ENCODE results near the gene PLP1. TPM values are rescaled to one million over a fixed set of nuclear protein-coding genes. Genes with fewer than 3 reads are reported as not detected.

The PLP1 gene
- polyA plus RNA-seq, 1 of the 3 experiments (the other 2 are of a cell fraction): 0.90 TPM

DNA sequence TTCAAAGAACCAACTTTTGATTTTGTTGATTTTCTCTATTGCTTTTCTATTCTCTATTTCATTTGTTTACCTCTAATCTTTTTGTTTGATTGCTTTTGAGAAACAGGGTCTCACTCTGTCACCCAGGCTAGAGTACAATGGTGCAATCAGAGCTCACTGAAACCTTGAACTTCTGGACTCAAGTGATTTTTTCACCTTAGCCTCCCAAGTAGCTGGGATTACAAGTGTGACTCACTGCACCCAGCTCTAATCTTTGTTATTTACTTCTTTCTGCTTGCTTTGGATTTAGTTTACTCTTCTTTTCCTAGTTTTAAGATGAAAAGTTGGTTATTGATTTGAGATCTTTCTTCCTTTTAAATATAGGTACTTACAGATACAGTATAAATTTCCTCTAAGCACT is 29.2 kb downstream of the PLP1 start:
- no peaks in the 10 kb centered on the region for H3K9me2 ChIP-seq
- no peaks in the 10 kb centered on the region for H3K36me3 ChIP-seq (replicated peaks in 1 of 2; ENCODE audit: control insufficient read depth in 1 of 2, insufficient read depth in 2 of 2, low read length in 1 of 2)
- no peak for TF ChIP-seq ELF1 (IDR thresholded peaks at IDR 0.05)
- no peak for TF ChIP-seq SIN3A (IDR thresholded peaks at IDR 0.05; ENCODE audit: borderline replicate concordance, low read depth, low read length)
- no peak for TF ChIP-seq NRF1 (IDR thresholded peaks at IDR 0.05; ENCODE audit: low read depth, low read length)
- TF ChIP-seq MEF2A (IDR thresholded peaks at IDR 0.05; ENCODE audit: borderline replicate concordance, low read depth): no peak
- TF ChIP-seq NFIC (IDR thresholded peaks at IDR 0.05; ENCODE audit: borderline replicate concordance): no peak
- no peak for TF ChIP-seq SMC3 (IDR thresholded peaks at IDR 0.05; ENCODE audit: low read depth, low read length)
- TF ChIP-seq, protein P1, sequence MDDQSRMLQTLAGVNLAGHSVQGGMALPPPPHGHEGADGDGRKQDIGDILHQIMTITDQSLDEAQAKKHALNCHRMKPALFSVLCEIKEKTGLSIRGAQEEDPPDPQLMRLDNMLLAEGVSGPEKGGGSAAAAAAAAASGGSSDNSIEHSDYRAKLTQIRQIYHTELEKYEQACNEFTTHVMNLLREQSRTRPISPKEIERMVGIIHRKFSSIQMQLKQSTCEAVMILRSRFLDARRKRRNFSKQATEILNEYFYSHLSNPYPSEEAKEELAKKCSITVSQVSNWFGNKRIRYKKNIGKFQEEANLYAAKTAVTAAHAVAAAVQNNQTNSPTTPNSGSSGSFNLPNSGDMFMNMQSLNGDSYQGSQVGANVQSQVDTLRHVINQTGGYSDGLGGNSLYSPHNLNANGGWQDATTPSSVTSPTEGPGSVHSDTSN (IDR thresholded peaks at IDR 0.05): no peak
- TF ChIP-seq FOXJ3 (CRISPR knock-in tag; IDR thresholded peaks at IDR 0.05): no peak
- TF ChIP-seq JUND (IDR thresholded peaks at IDR 0.05): no peak
- no peak for TF ChIP-seq YY1 (IDR thresholded peaks at IDR 0.05; ENCODE audit: low read depth)
- TF ChIP-seq CHD2 (IDR thresholded peaks at IDR 0.05; ENCODE audit: low read length, partially characterized antibody): no peak
- TF ChIP-seq, protein P2, sequence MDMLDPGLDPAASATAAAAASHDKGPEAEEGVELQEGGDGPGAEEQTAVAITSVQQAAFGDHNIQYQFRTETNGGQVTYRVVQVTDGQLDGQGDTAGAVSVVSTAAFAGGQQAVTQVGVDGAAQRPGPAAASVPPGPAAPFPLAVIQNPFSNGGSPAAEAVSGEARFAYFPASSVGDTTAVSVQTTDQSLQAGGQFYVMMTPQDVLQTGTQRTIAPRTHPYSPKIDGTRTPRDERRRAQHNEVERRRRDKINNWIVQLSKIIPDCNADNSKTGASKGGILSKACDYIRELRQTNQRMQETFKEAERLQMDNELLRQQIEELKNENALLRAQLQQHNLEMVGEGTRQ (IDR thresholded peaks at IDR 0.05; ENCODE audit: borderline replicate concordance, low read depth, low read length): no peak
- TF ChIP-seq GATA2 (CRISPR knock-in tag; IDR thresholded peaks at IDR 0.05): no peak
- TF ChIP-seq FOSL2 (IDR thresholded peaks at IDR 0.05; ENCODE audit: borderline replicate concordance, low read depth): no peak
- TF ChIP-seq TEAD4 (IDR thresholded peaks at IDR 0.05; ENCODE audit: borderline replicate concordance, insufficient read depth): no peak
- TF ChIP-seq RAD21 (IDR thresholded peaks at IDR 0.05; ENCODE audit: low read length): no peak
- no peak overlapping the region for H3K27ac ChIP-seq (ENCODE audit: low read depth in 2 of 2, low read length in 1 of 2)
- DNase-seq: no peak
- CTCF ChIA-PET: interaction anchor here (3.2 kb wide), 1 partner anchor 11 kb away, joined by 13 read pairs; no protein-coding TSS in a partner anchor
- H3F3A ChIP-seq (replicated peaks; ENCODE audit: insufficient read depth): no peaks in the 10 kb centered on the region
- no peak overlapping the region for H3K9ac ChIP-seq
- H4K20me1 ChIP-seq (ENCODE audit: insufficient read depth): no peaks in the 10 kb centered on the region
- H3K4me1 ChIP-seq (ENCODE audit: control insufficient read depth in 1 of 2, insufficient read depth in 2 of 2, low read depth in 1 of 2, low read length in 1 of 2): no peaks in the 10 kb centered on the region
- H3K4me3 ChIP-seq (ENCODE audit: low read depth in 2 of 2, low read length in 1 of 2): no peak overlapping the region
- POLR2A ChIA-PET: no interaction called here
- H3K27me3 ChIP-seq (ENCODE audit: insufficient read depth): no peaks in the 10 kb centered on the region
- no peaks in the 10 kb centered on the region for H3K79me2 ChIP-seq (ENCODE audit: insufficient read depth)
- no peaks in the 10 kb centered on the region for H3K9me3 ChIP-seq
- H3K4me2 ChIP-seq: no peak overlapping the region
- H2AFZ ChIP-seq (ENCODE audit: low read depth): no peak overlapping the region

DNA sequence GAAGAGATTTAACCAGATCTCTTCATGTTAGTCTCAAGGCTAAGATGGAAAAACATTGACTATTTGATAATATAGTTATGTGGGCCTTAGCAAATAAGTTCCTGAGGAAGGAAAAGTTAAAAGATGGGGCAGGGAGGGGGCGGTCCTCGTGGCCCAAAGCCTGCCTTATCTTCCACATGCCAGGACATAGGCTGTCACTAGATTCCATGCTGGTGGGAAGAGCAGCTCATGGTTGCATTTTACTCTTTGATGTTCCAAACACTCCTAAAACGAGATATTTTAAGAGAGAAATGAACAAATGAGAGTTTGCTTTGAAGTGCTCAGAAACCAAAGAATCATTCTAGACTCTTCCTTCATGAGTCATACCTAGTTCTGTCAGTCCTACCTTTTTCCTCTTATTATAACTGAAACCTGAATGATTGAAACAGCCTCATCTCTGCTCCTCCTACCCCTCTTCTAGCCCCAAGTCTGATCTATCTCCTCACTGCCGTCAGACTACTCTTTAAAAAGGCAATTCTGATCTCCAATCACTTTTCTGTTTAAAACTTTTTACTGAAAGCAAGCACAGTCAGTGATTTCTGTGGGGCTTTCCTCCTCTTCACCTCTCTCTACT is 30.3 kb downstream of the PLP1 start:
- Histone ChIP-seq H3K4me1 (ENCODE audit: control insufficient read depth in 1 of 2, insufficient read depth in 2 of 2, low read depth in 1 of 2, low read length in 1 of 2) (no peaks in the 10 kb centered on the region), H3K9me2 (no peaks in the 10 kb centered on the region), H4K20me1 (ENCODE audit: insufficient read depth) (no peaks in the 10 kb centered on the region), H3K4me3 (ENCODE audit: low read depth in 2 of 2, low read length in 1 of 2) (no peak overlapping the region), H3F3A (replicated peaks; ENCODE audit: insufficient read depth) (no peaks in the 10 kb centered on the region), H3K9me3 (no peaks in the 10 kb centered on the region), H3K36me3 (replicated peaks in 1 of 2; ENCODE audit: control insufficient read depth in 1 of 2, insufficient read depth in 2 of 2, low read length in 1 of 2) (no peaks in the 10 kb centered on the region), H3K79me2 (ENCODE audit: insufficient read depth) (no peaks in the 10 kb centered on the region), H3K4me2 (no peak overlapping the region), H3K9ac (no peak overlapping the region), H3K27ac (ENCODE audit: low read depth in 2 of 2, low read length in 1 of 2) (no peak overlapping the region), H2AFZ (ENCODE audit: low read depth) (no peak overlapping the region), H3K27me3 (ENCODE audit: insufficient read depth) (no peaks in the 10 kb centered on the region)
- no peak for TF ChIP-seq EP300 (IDR thresholded peaks at IDR 0.05; ENCODE audit: borderline replicate concordance in 1 of 2, low read depth in 1 of 2, low read length in 1 of 2)
- TF ChIP-seq NRF1 (IDR thresholded peaks at IDR 0.05; ENCODE audit: low read depth, low read length): no peak
- TF ChIP-seq, protein P1 (IDR thresholded peaks at IDR 0.05): no peak
- CTCF ChIA-PET: interaction anchor here (3.2 kb wide), 1 partner anchor 10 kb away, joined by 13 read pairs; no protein-coding TSS in a partner anchor
- WGBS (ENCODE audit: low lambda C conversion rate): 31% methylated on average over 4 of the region's 4 CpGs
- POLR2A ChIA-PET: no interaction called here
- no peak for DNase-seq
